Measurements from ENCODE around the gene CNPY3. TPM values are rescaled to one million over a fixed set of nuclear protein-coding genes. Genes with fewer than 3 reads are reported as not detected.

Gene CNPY3
- total and polyA plus RNA-seq, 3 experiments from 2014 or later, result 53.1 to 122 (median 55.8) TPM

- POLR2A ChIA-PET, result no interaction called here
Observed at GRCh38 chr6:42968783-42969182, 39.5 kb downstream of the CNPY3 start.

GRCh38 chr6:42969431-42969830 is 40.2 kb downstream of the CNPY3 start:
- Histone ChIP-seq H3K4me1 (ENCODE audit: insufficient read depth, low read length) (no peaks in the 10 kb centered on the region), H3K4me3 (ENCODE audit: low read length) (no peak overlapping the region), H3K36me3 (ENCODE audit: insufficient read depth, low read length) (peaks cover 14% of the 10 kb centered on the region), H3K27me3 (ENCODE audit: insufficient read depth, low read length, poor library complexity, severe bottlenecking) (no peaks in the 10 kb centered on the region), H3K9me3 (ENCODE audit: low read length) (no peaks in the 10 kb centered on the region), H3K27ac (ENCODE audit: low read depth, low read length) (no peak overlapping the region)
- no peaks in the 10 kb centered on the region for H3K9me3 Mint-ChIP-seq
- ChIA-PET CTCF (no interaction called here), POLR2A (no interaction called here)
- no peak overlapping the region for H3K4me3 Mint-ChIP-seq
- no peaks in the 10 kb centered on the region for H3K27me3 Mint-ChIP-seq
- peaks cover 0 to 62% (median 4%) of the 10 kb centered on the region in 3 donors for H3K36me3 Mint-ChIP-seq
- no peak for DNase-seq
- peaks cover 2 to 7% (median 4%) of the 10 kb centered on the region in 3 donors for H3K4me1 Mint-ChIP-seq
- H3K27ac Mint-ChIP-seq, result no peak overlapping the region

More at GRCh38 chr6:42968783-42969182, 39.5 kb downstream of the CNPY3 start:
- H3K27ac Mint-ChIP-seq, result no peak overlapping the region
- Histone ChIP-seq H3K4me1 (ENCODE audit: insufficient read depth, low read length) (no peaks in the 10 kb centered on the region), H3K4me3 (ENCODE audit: low read length) (no peak overlapping the region), H3K27me3 (ENCODE audit: insufficient read depth, low read length, poor library complexity, severe bottlenecking) (no peaks in the 10 kb centered on the region), H3K27ac (ENCODE audit: low read depth, low read length) (no peak overlapping the region), H3K9me3 (ENCODE audit: low read length) (no peaks in the 10 kb centered on the region), H3K36me3 (ENCODE audit: insufficient read depth, low read length) (peaks cover 14% of the 10 kb centered on the region)
- H3K36me3 Mint-ChIP-seq, result peaks cover 0 to 64% (median 4%) of the 10 kb centered on the region in 3 donors
- no peaks in the 10 kb centered on the region for H3K27me3 Mint-ChIP-seq
- no peaks in the 10 kb centered on the region for H3K9me3 Mint-ChIP-seq
- H3K4me3 Mint-ChIP-seq, result no peak overlapping the region
- CTCF ChIA-PET, result no interaction called here
- peaks cover 0 to 3% (median 1%) of the 10 kb centered on the region in 3 donors for H3K4me1 Mint-ChIP-seq
- DNase-seq, result no peak

- Histone ChIP-seq H3K9me3 (ENCODE audit: low read length) (no peaks in the 10 kb centered on the region), H3K4me1 (ENCODE audit: insufficient read depth, low read length) (no peaks in the 10 kb centered on the region), H3K27me3 (ENCODE audit: insufficient read depth, low read length, poor library complexity, severe bottlenecking) (no peaks in the 10 kb centered on the region), H3K4me3 (ENCODE audit: low read length) (no peak overlapping the region), H3K36me3 (ENCODE audit: insufficient read depth, low read length) (peaks cover 14% of the 10 kb centered on the region), H3K27ac (ENCODE audit: low read depth, low read length) (no peak overlapping the region)
- ChIA-PET POLR2A (no interaction called here), CTCF (no interaction called here)
- DNase-seq, result no peak
- no peaks in the 10 kb centered on the region for H3K9me3 Mint-ChIP-seq
- H3K4me1 Mint-ChIP-seq, result peaks cover 2 to 11% (median 6%) of the 10 kb centered on the region in 3 donors
- peak overlapping the region in 1 of 8 donors; percentile 50 for H3K27ac Mint-ChIP-seq
- H3K4me3 Mint-ChIP-seq, result no peak overlapping the region
- no peaks in the 10 kb centered on the region for H3K27me3 Mint-ChIP-seq
- H3K36me3 Mint-ChIP-seq, result peaks cover 0 to 61% (median 4%) of the 10 kb centered on the region in 3 donors
Observed at GRCh38 chr6:42969934-42970333, 40.7 kb downstream of the CNPY3 start.

- H3K27me3 Mint-ChIP-seq, result no peaks in the 10 kb centered on the region
- Histone ChIP-seq H3K36me3 (ENCODE audit: insufficient read depth, low read length) (peaks cover 14% of the 10 kb centered on the region), H3K27me3 (ENCODE audit: insufficient read depth, low read length, poor library complexity, severe bottlenecking) (no peaks in the 10 kb centered on the region), H3K27ac (ENCODE audit: low read depth, low read length) (peak overlapping the region; percentile 13), H3K9me3 (ENCODE audit: low read length) (no peaks in the 10 kb centered on the region), H3K4me3 (ENCODE audit: low read length) (no peak overlapping the region), H3K4me1 (ENCODE audit: insufficient read depth, low read length) (peaks cover 5% of the 10 kb centered on the region)
- peak overlapping the region in 2 of 8 donors; percentile 35 to 47 for H3K27ac Mint-ChIP-seq
- peaks cover 0 to 52% (median 4%) of the 10 kb centered on the region in 3 donors for H3K36me3 Mint-ChIP-seq
- ChIA-PET POLR2A (interaction anchor here (1.4 kb wide), 1 partner anchor 13 kb away, joined by 3 read pairs; the partner anchor contains the start of gene PPP2R5D), CTCF (no interaction called here)
- DNase-seq, result no peak
- H3K4me1 Mint-ChIP-seq, result peaks cover 2 to 19% (median 10%) of the 10 kb centered on the region in 3 donors
- H3K9me3 Mint-ChIP-seq, result no peaks in the 10 kb centered on the region
- H3K4me3 Mint-ChIP-seq, result no peak overlapping the region
Observed at GRCh38 chr6:42970871-42971612, 41.8 kb downstream of the CNPY3 start.

- H3K9me3 Mint-ChIP-seq, result no peaks in the 10 kb centered on the region
- H3K27ac Mint-ChIP-seq, result peak overlapping the region in 2 of 8 donors; percentile 11 to 23
- H3K36me3 Mint-ChIP-seq, result peaks cover 0 to 47% (median 4%) of the 10 kb centered on the region in 3 donors
- H3K4me1 ChIP-seq (ENCODE audit: insufficient read depth, low read length), result peaks cover 12% of the 10 kb centered on the region
- no peaks in the 10 kb centered on the region for H3K27me3 ChIP-seq (ENCODE audit: insufficient read depth, low read length, poor library complexity, severe bottlenecking)
- H3K4me3 Mint-ChIP-seq, result no peak overlapping the region
- H3K27ac ChIP-seq (ENCODE audit: low read depth, low read length), result peak overlapping the region; percentile 13
- H3K4me1 Mint-ChIP-seq, result peaks cover 8 to 27% (median 17%) of the 10 kb centered on the region in 3 donors
- DNase-seq, result no peak
- H3K4me3 ChIP-seq (ENCODE audit: low read length), result no peak overlapping the region
- H3K27me3 Mint-ChIP-seq, result no peaks in the 10 kb centered on the region
- POLR2A ChIA-PET, result interaction anchor here (1.4 kb wide), 1 partner anchor 12 kb away, joined by 3 read pairs; the partner anchor contains the start of gene PPP2R5D
- H3K9me3 ChIP-seq (ENCODE audit: low read length), result no peaks in the 10 kb centered on the region
- CTCF ChIA-PET, result no interaction called here
- H3K36me3 ChIP-seq (ENCODE audit: insufficient read depth, low read length), result peaks cover 14% of the 10 kb centered on the region
Observed at GRCh38 chr6:42971746-42972327, 42.6 kb downstream of the CNPY3 start.

GRCh38 chr6:42973926-42974325 is 44.6 kb downstream of the CNPY3 start:
- Mint-ChIP-seq H3K27ac (peak overlapping the region in 5 of 8 donors; percentile 14 to 88 (median 27)), H3K36me3 (peaks cover 0 to 37% (median 5%) of the 10 kb centered on the region in 3 donors), H3K4me3 (no peak overlapping the region), H3K27me3 (no peaks in the 10 kb centered on the region), H3K9me3 (no peaks in the 10 kb centered on the region), H3K4me1 (peaks cover 15 to 39% (median 30%) of the 10 kb centered on the region in 3 donors)
- H3K36me3 ChIP-seq (ENCODE audit: insufficient read depth, low read length), result peaks cover 8% of the 10 kb centered on the region
- ChIA-PET POLR2A (interaction anchor here (1.2 kb wide), 1 partner anchor 8 kb away, joined by 4 read pairs; no protein-coding TSS in a partner anchor), CTCF (interaction anchor here (0.7 to 1.1 kb wide), 3 partner anchors 12 to 44 kb away, joined by 3 read pairs; partner anchors contain the start of genes CNPY3, KLHDC3 and MEA1)
- H3K4me3 ChIP-seq (ENCODE audit: low read length), result no peak overlapping the region
- no peaks in the 10 kb centered on the region for H3K27me3 ChIP-seq (ENCODE audit: insufficient read depth, low read length, poor library complexity, severe bottlenecking)
- peaks cover 26% of the 10 kb centered on the region for H3K4me1 ChIP-seq (ENCODE audit: insufficient read depth, low read length)
- no peak for DNase-seq
- no peaks in the 10 kb centered on the region for H3K9me3 ChIP-seq (ENCODE audit: low read length)
- no peak overlapping the region for H3K27ac ChIP-seq (ENCODE audit: low read depth, low read length)

- Mint-ChIP-seq H3K4me1 (peaks cover 25 to 50% (median 40%) of the 10 kb centered on the region in 3 donors), H3K36me3 (peaks cover 0 to 36% (median 5%) of the 10 kb centered on the region in 3 donors), H3K9me3 (no peaks in the 10 kb centered on the region), H3K27me3 (no peaks in the 10 kb centered on the region), H3K4me3 (peak overlapping the region in 2 of 7 donors; percentile 27 to 28), H3K27ac (peak overlapping the region in 2 of 8 donors; percentile 70 to 87)
- H3K27me3 ChIP-seq (ENCODE audit: insufficient read depth, low read length, poor library complexity, severe bottlenecking), result no peaks in the 10 kb centered on the region
- DNase-seq, result no peak
- no peak overlapping the region for H3K27ac ChIP-seq (ENCODE audit: low read depth, low read length)
- H3K36me3 ChIP-seq (ENCODE audit: insufficient read depth, low read length), result peaks cover 4% of the 10 kb centered on the region
- H3K4me1 ChIP-seq (ENCODE audit: insufficient read depth, low read length), result peaks cover 34% of the 10 kb centered on the region
- no peaks in the 10 kb centered on the region for H3K9me3 ChIP-seq (ENCODE audit: low read length)
- no peak overlapping the region for H3K4me3 ChIP-seq (ENCODE audit: low read length)
- ChIA-PET POLR2A (interaction anchor here (0.7 to 1.2 kb wide), 4 partner anchors 9 to 85 kb away, joined by 3 to 4 read pairs (median 3); partner anchors contain the start of gene PPP2R5D), CTCF (interaction anchor here (0.8 to 1.1 kb wide), 2 partner anchors 46 to 169 kb away, joined by 3 read pairs; partner anchors contain the start of gene CNPY3)
Observed at GRCh38 chr6:42974919-42975505, 45.7 kb downstream of the CNPY3 start.

Measured in CD8-positive, alpha-beta memory T cell (primary cell).